Medulla oblongata (tissue), 1 donor: ENCODE results near the gene COL23A1.
A peak's percentile ranks its signal among the peaks of the same experiment; 100 is the strongest.

Experiments used
- DNase-seq: peaks from one replicate; pipeline ENCODE4 v3.0.0-alpha.2; 2015; ENCODE audit errors: extremely low spot score

The COL23A1 gene

GRCh38 chr5:178341091-178341850 is 248.9 kb downstream of the COL23A1 start:
- no peak for DNase-seq

GRCh38 chr5:178340637-178341036 is 249.6 kb downstream of the COL23A1 start:
- no peak for DNase-seq

DNA sequence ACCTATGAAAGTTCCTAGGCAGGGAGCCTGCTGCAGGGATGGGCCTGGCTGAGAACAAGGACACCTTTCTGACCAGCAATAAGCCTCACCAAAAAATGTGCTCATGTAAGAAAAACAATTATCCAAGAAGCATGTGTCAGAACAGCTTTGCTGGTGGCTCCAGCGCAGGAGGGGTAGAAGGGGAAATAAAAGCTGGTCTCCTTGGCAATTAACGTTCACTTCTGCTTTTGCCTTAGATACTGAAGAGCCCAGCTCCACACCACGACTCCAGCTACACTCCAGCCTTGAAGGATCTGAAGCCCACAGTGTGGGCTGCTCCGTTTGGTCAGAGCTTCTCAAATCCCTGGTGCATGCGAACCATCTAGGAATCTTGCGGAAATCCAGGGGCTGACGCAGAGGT is 250.0 kb downstream of the COL23A1 start:
- no peak for DNase-seq

- DNase-seq, result no peak
Measured at GRCh38 chr5:178339272-178339671, 250.9 kb downstream of the COL23A1 start.

- no peak for DNase-seq
Measured at GRCh38 chr5:178338750-178339144, 251.4 kb downstream of the COL23A1 start.

GRCh38 chr5:178338126-178338749 is 252.0 kb downstream of the COL23A1 start:
- no peak for DNase-seq

DNA sequence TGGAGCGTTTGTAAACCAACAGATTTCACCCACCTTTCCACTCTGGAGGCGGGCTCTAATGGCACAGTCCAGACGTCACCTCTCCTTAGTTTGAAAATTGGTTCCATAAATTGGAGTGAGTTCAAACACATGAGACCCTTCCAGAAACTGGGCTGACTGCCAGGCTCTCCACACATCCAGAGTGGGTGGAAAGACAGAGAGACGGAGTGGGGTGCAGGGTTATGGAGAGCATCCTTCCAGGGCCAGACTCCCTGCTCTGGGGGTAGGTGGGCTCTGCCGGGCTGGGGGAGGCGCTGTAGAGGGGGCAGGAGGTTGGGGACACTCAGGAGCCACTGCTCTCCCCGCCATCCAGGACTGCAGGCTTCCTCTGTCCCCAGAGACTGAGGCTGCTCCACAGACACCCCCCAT is 252.9 kb downstream of the COL23A1 start:
- DNase-seq, result no peak

- no peak for DNase-seq
Measured at GRCh38 chr5:178336889-178337288, 253.3 kb downstream of the COL23A1 start.

- no peak for DNase-seq
Measured at GRCh38 chr5:178335302-178336030, 254.7 kb downstream of the COL23A1 start.

DNA sequence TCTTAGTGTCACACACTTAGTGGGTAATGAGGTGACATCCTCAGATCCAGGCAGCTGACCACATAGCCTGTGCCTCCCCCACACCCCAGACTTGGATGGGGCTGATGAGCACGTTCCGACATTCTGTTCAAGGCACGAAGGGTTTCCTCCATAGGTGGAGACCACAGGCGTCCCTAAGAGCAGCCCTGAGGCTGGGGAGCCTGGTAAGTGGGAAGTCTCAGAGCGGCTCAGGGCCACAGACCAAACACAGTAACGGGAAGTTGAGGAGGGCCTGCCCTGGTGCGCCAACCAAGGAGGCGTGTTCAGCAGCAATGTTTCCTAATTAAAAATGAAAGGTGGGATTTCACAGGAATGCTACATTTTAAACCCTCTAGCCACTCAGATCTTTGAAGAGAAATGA is 255.3 kb downstream of the COL23A1 start:
- no peak for DNase-seq

DNA sequence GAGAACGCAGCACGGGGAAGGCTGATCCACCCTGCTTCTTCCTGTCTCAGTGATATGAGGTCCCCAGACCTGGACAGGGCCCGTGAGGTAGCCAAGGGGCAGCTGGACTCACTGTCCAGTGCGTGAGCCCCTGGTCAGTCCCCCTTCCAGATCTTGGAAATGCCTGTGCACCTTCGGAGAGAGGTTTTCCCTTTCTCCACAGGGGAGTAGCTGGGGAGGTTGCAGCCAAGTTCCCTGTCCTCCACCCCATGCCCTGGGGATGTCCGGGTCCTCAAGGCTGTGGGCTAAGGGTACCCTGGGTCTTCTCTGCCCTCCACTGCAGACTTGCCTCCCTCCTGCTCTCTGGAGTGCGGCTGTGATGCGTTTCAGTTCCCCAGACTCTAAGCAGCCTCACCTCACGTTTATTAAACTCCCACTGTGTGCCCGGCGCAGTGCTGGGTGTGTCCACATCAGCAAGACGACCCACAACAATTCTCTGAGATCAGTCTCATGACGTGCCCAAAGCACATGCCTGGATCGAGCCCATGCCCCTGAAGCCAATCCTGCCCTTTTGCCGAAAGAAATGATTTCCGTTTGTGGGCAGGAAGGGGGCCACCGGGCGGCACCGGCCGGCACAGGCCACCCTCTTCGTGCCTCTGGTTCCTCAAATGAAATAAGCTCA is 256.2 kb downstream of the COL23A1 start:
- no peak for DNase-seq

GRCh38 chr5:178332210-178332641 is 258.0 kb downstream of the COL23A1 start:
- DNase-seq, result no peak

- peak; percentile 89 for DNase-seq
Measured at GRCh38 chr5:178331491-178331996, 258.6 kb downstream of the COL23A1 start.

DNA sequence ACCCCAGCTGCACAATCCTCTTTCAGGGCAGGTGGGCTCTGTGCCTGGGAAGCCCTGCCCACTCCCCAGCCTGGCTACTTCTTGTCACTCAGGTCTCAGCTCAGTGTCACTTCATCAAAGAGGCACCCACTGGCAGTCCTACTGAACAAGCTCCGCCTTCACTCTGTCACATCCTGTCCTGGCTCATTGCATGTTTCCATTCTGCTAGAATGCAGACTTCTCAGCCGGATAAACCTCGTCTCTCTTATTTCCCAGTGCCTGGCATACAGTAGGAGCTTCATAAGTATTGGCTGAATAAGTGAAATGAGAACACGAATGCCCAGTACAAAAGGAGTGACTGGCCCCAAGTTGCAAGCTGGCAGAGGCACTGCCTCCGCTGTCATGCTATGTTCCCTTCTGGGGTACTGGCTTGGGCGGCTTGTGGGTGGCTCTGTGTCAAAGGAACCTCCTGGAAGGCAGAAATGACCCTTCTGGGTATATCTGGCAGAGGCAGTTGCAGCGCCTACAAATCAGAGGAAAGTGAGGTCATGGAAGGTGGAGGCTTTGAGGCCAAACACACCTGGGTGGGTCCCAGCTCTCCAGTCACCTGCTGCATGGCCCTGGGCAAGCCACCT is 259.3 kb downstream of the COL23A1 start:
- peak; percentile 35 for DNase-seq

GRCh38 chr5:178328826-178329730 is 261.1 kb downstream of the COL23A1 start:
- DNase-seq, result no peak

- no peak for DNase-seq
Measured at GRCh38 chr5:178327931-178328711, 262.1 kb downstream of the COL23A1 start.

DNA sequence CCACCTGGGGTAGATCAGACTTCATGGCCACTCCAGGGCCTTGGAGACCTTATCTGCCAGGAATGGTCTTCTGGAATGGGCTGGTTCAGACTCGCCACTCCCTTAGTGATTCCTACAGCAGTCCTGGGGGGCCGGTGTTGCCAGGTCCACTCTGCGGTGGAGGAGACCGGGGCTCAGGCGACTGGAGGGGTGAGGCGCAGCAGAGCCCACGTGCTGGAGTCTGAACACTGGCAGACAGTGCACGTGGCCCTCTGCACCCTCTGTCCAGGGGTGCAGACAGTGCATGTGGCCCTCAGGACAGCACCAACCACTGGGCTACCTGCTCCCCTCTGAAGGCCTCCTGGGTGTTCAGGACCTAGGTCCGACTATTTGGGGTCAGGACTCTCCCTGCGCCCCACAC is 262.7 kb downstream of the COL23A1 start:
- no peak for DNase-seq

DNA sequence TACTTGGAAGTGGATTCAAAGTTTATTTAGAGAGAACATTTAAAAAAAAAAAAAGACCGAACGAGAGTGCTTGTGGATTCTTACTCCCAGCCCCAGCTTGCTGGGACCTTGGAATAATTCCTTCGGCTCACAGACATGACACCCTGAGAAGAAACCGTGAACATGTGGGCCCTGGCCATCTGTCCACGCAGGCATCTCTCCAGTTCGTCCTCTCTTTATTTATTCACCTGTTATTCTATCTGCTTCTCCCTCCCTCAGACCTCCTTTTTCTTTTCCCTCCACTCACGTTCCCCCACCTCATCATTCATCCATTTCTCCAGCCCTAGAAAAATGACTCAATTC is 263.8 kb downstream of the COL23A1 start:
- no peak for DNase-seq

DNA sequence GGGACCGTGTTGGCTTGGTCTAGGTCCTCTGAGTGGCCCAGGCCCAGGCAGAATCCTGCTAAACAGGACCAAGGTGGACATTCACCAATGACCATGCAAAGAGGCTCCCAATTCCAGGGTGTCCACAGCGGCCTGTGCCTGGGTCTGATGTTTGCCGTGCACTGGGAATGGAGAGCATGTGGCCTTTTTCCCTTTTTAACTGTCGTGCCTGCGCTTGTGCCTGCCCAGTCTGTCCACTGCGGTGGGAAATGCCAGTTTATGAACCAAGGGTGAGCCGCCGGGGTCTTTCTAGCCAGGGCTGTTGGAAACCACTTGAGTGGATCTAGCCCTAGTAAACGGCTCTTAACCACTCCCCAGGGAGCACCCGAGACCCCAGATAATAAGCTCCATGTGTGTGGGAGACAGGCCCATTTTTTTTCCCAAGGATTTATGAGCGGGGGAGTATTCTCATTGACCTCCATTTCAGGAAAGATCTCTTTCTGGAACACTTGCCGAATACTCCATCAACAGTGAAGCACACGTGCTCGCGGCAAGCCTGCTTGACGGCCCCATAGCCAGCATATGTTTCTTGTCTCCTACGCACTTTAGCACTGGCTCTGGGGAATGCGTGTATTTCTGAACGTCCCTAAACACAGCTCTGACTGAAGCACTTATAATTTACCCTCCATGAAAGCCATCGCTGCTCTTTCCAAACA is 264.4 kb downstream of the COL23A1 start:
- no peak for DNase-seq
